ENCODE measurements around the gene CCL22. TPM values are rescaled to one million over a fixed set of nuclear protein-coding genes. Genes with fewer than 3 reads are reported as not detected.
"Not testable (repeated sequence)": the region's sequence is repeated elsewhere in the genome, so short reads cannot be mapped to it uniquely, and the experiment has no call there.

Gene CCL22
- total RNA-seq, 2 experiments from 2014 or later, result not detected

GRCh38 chr16:57373117-57373947 is 14.7 kb downstream of the CCL22 start:
- POLR2A ChIA-PET, result no interaction called here
- Histone ChIP-seq H3K4me3 (ENCODE audit: low read length) (no peak overlapping the region), H3K27me3 (ENCODE audit: control insufficient read depth in 1 of 2, insufficient read depth in 2 of 2, low read length in 2 of 2) (no peaks in the 10 kb centered on the region), H3K27ac (ENCODE audit: low read depth in 1 of 2, low read length in 2 of 2) (no peak overlapping the region), H3K4me1 (ENCODE audit: insufficient read depth, low read length) (no peaks in the 10 kb centered on the region), H3K9me3 (ENCODE audit: control insufficient read depth in 1 of 2, insufficient read depth in 1 of 2, low read length in 2 of 2) (no peaks in the 10 kb centered on the region), H3K36me3 (ENCODE audit: insufficient read depth, low read length) (no peaks in the 10 kb centered on the region)
- intact Hi-C loops (cut with DNase I, micrococcal nuclease), result no loop called here
- H3K4me3 Mint-ChIP-seq, result no peak overlapping the region
- no peak overlapping the region for H3K27ac Mint-ChIP-seq
- no peak for TF ChIP-seq CTCF (IDR thresholded peaks at IDR 0.05)
- DNase-seq (no peak), ATAC-seq (ENCODE audit: poor library complexity) (no peak)
- no peaks in the 10 kb centered on the region for H3K27me3 Mint-ChIP-seq
- no peaks in the 10 kb centered on the region for H3K36me3 Mint-ChIP-seq (ENCODE audit: low read depth)
- H3K4me1 Mint-ChIP-seq (ENCODE audit: low read depth), result no peaks in the 10 kb centered on the region
- CTCF ChIA-PET, result no interaction called here
- H3K9me3 Mint-ChIP-seq, result no peaks in the 10 kb centered on the region

- Mint-ChIP-seq H3K4me1 (ENCODE audit: low read depth) (no peaks in the 10 kb centered on the region), H3K9me3 (no peaks in the 10 kb centered on the region), H3K4me3 (no peak overlapping the region), H3K27ac (no peak overlapping the region), H3K27me3 (no peaks in the 10 kb centered on the region), H3K36me3 (ENCODE audit: low read depth) (no peaks in the 10 kb centered on the region)
- Histone ChIP-seq H3K4me1 (ENCODE audit: insufficient read depth, low read length) (no peaks in the 10 kb centered on the region), H3K27ac (ENCODE audit: low read depth in 1 of 2, low read length in 2 of 2) (no peak overlapping the region), H3K9me3 (ENCODE audit: control insufficient read depth in 1 of 2, insufficient read depth in 1 of 2, low read length in 2 of 2) (no peaks in the 10 kb centered on the region), H3K27me3 (ENCODE audit: control insufficient read depth in 1 of 2, insufficient read depth in 2 of 2, low read length in 2 of 2) (no peaks in the 10 kb centered on the region), H3K4me3 (ENCODE audit: low read length) (no peak overlapping the region), H3K36me3 (ENCODE audit: insufficient read depth, low read length) (no peaks in the 10 kb centered on the region)
- intact Hi-C loops (cut with DNase I, micrococcal nuclease), result no loop called here
- no peak for TF ChIP-seq CTCF (IDR thresholded peaks at IDR 0.05)
- POLR2A ChIA-PET, result no interaction called here
- CTCF ChIA-PET, result no interaction called here
- DNase-seq (no peak), ATAC-seq (ENCODE audit: poor library complexity) (no peak)
Observed at GRCh38 chr16:57374067-57374534, 15.5 kb downstream of the CCL22 start.

DNA sequence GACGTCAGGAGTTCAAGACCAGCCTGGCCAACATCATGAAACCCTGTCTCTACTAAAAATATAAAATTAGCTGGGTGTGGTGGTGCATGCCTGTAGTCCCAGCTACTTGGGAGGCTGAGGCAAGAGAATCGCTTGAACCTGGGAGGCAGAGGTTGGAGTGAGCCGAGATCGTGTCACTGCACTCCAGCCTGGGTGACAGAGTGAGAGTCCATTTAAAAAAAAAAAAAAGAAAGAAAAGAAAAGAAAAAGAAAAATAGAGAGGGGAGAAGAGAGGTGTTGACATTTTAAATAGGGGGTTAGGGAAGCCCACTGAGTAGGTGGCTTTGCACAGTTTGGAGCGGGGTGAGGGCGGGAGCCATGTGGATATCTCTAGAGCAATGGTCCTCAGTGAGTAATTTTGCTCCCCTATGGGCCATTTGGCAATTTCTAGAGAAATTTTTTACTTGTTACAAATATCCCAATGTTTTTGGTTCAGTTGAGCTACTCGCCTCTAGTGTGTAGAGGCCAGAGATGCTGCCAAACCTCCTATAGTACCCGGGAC is 16.4 kb downstream of the CCL22 start:
- CTCF ChIA-PET; H3K27ac Mint-ChIP-seq; H3K27ac ChIP-seq (ENCODE audit: low read depth in 1 of 2, low read length in 2 of 2); H3K9me3 ChIP-seq (ENCODE audit: control insufficient read depth in 1 of 2, insufficient read depth in 1 of 2, low read length in 2 of 2); H3K36me3 Mint-ChIP-seq (ENCODE audit: low read depth); DNase-seq; intact Hi-C loops (cut with DNase I, micrococcal nuclease); H3K4me1 Mint-ChIP-seq (ENCODE audit: low read depth); H3K27me3 ChIP-seq (ENCODE audit: control insufficient read depth in 1 of 2, insufficient read depth in 2 of 2, low read length in 2 of 2); H3K36me3 ChIP-seq (ENCODE audit: insufficient read depth, low read length); H3K4me3 Mint-ChIP-seq; H3K27me3 Mint-ChIP-seq; H3K4me3 ChIP-seq (ENCODE audit: low read length); POLR2A ChIA-PET; H3K9me3 Mint-ChIP-seq; H3K4me1 ChIP-seq (ENCODE audit: insufficient read depth, low read length); ATAC-seq (ENCODE audit: poor library complexity): not testable (repeated sequence)
